HG03457 (cell line): Measurements from ENCODE around the gene DCTN4.
"Not testable (repeated sequence)": the region's sequence is repeated elsewhere in the genome, so short reads cannot be mapped to it uniquely, and the experiment has no call there.

Experiments used
- ATAC-seq: cut with Tn5 transposase; IDR thresholded peaks from one replicate; pipeline ENCODE4 v1.9.1; 2021; ENCODE audit warnings: moderate number of reproducible peaks; ENCODE audit not compliant: unreplicated experiment

The DCTN4 gene

GRCh38 chr5:150742455-150743141 lies 16.2 kb downstream of the DCTN4 start:
- ATAC-seq, result not testable (repeated sequence)

DNA sequence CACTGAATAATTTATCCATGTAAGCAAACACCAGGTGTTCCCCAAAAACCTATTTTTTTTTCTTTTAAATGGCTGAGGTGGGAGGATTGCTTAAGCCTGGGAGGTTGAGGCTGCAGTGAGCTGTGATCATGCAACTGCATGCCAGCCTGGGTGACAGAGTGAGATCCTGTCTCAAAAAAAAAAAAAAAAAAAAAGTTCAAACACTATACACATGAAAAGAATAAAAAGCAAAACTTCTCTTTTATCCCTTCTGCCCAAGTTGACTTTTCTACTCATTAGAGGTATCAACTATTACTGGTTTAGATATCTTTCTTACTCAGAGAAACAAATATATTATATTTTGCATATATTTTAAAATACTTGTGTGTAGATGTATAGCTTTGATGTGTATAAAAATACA lies 17.8 kb downstream of the DCTN4 start:
- ATAC-seq, result no peak

- ATAC-seq, result no peak
These were observed 20.0 kb downstream of the DCTN4 start for GRCh38 chr5:150738862-150739261.

GRCh38 chr5:150734579-150735384 lies 24.0 kb downstream of the DCTN4 start:
- no peak for ATAC-seq

DNA sequence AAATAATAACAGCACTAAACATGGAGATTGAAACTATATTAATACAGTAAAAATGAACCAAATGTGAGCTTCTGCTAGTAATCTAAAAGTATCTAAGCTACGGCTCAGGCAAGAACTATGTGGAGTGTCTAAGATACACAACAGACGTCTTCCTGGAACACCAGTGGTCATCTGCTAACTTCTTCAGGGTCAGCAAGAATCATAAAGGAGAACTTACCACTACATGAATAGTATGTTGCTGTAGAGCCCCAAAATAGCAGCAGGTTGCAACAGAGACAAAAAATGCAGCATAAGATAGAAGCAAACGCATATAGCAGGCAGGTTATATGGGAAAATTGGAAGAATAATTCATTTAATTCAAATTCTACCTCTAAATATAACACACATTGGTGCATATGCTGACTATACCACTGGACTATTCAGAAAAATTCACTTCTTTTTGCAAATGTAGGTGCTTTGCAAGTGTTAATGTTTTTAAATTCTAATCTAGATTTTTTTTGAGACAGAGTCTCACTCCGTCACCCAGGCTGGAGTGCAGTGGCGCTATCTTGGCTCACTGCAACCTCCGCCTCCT lies 27.1 kb downstream of the DCTN4 start:
- no peak for ATAC-seq

- no peak for ATAC-seq
These were observed 29.0 kb downstream of the DCTN4 start for GRCh38 chr5:150729859-150730258.

GRCh38 chr5:150723845-150724244 lies 35.0 kb downstream of the DCTN4 start:
- no peak for ATAC-seq

GRCh38 chr5:150710165-150710564 lies 48.7 kb downstream of the DCTN4 start:
- ATAC-seq, result no peak

DNA sequence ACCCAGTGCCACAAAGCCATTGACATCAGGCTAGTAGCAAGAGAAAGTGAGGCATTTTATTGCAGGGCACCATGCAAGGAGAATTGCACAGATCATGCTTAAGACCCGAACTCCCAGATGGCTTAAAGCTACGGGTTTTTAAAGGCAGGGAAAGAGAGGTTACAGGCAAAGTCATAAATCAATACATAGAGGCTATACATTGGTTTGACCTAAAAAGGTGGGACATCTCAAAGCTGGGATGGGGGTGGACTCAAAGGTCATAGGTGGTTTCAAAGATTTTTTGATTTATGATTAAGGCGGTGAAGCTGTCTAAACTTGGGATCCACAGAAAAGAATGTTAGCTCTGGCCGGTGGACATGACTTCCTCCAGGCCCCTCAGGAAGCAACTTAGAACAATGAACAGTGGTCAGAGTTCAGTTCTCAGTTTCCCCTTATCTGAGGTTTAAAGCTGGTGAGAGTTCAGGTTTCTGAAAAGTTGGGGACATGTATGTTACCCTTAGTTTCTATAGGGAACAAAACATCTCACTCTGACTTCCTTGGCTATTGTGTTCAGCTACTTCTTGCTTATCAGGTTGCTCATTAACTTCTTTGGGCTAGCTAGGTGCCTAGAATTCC lies 51.9 kb downstream of the DCTN4 start:
- ATAC-seq, result no peak

DNA sequence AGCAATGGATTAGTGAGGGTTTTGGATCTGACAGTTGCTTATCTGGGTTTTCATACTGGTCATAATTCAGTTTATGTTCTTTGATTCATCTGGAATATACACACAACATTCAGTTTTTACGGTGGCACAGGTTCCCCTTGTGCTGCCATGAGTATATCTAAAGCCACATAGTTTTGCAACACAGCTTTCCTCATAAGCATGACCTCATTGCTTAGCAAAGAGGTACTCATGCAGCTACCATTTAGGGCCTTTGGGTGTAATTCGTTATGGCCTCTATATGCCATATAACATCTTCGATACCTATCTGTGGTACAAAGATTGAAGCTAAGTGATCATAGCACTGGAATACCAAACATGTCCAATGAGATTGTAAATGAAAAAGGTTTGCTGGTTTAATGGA lies 55.1 kb downstream of the DCTN4 start:
- ATAC-seq, result no peak

DNA sequence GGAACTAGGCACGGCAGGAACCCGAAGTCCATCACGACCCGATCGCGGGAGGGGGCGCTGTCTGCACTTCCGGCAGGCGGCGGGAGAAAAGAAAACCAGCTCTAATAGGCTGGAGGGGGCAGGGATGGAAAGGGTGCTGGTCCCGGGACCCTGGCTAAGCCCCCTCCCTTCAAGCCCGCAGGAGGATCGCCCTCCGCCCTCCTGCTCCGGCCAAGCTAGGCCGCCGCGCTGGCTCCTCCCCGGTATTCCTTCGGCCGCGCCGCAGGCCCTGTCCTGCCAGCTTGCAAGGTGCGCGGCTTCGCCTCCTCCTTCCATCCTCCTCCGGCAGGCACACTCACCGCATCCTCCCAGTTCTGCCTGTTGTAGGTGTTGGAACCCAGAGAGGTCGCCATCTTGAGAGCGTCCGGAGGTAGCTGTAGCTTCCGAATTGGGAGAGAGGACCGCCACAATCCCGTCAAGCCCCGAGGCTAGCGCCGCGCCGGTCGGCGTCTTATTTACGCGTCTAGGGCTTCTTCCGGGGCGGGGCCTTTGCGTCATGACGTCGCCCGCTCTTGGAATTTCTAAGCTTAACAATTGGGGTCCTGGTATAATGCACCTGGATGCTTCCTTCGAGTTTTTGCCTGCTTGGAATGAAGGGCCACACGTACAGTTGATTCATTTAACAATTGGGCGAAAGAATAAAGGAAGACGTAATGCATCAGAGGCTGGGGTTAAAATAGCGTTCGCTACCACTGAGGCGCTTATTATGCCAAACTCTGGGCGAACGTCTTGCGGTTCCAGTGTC lies 58.0 kb downstream of the DCTN4 start, which contains the start of gene RBM22:
TSS of gene RBM22 (minus strand) at position 469 of the 784 bp plus-strand sequence. CDS start at position 392, 77 bp downstream.
- peak; percentile 91 for ATAC-seq

- ATAC-seq, result no peak
These were observed 58.6 kb downstream of the DCTN4 start for GRCh38 chr5:150700246-150700593.

DNA sequence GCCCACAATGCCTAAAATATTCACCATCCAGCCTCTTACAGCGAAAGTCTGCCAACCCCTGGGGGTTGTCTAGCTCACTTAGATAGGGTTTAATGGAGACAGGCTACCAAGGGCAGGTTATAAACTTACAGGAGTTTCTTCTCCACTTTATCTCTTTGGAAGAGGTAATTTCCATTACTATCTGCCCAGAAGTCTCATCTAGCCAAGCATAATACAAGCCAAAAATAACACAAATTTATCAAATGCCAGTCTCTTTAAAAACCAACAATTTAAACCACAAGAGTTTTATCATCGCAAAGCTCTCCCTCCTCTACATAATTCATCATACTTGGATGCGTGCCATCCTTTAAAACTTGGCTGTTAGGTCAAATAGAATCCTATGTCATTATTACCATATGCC lies 64.2 kb downstream of the DCTN4 start:
- no peak for ATAC-seq

- ATAC-seq, result no peak
These were observed 66.5 kb downstream of the DCTN4 start for GRCh38 chr5:150692276-150692675.

GRCh38 chr5:150690760-150691159 lies 68.1 kb downstream of the DCTN4 start:
- ATAC-seq, result no peak

DNA sequence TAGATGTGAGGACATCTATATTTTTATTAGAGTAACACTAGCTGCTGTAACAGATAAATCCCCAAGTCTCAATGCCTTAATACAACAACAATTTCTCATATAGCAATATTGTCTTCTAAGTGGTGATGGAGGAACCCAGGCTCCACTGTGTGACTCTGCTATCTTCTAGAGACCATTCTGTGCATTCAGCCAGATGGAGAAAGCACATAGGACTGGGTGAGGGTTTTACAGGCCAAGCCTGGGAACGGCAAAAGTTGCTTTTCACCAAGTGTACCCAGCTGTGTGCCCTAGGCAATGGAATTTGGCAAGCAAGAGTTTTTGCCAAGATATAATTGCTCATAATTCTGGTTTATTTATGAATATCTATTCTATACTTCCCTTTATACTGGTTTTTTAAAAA lies 69.7 kb downstream of the DCTN4 start:
- ATAC-seq, result no peak

DNA sequence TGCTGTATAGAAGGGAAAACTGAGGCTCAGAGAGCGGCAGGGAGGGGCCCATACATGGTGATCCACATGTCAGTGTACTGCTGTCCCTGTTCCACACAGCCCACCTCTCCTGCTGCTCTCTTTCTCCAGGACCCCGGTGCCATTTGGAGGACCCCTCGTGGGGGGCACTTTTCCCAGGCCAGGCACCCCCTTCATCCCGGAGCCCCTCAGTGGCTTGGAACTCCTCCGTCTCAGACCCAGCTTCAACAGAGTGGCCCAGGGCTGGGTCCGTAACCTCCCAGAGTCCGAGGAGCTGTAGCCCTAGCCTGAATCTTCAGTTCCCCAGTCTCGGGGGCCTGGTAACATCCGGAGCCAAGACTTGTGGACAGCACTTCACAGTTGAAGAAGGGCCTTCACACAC lies 82.2 kb downstream of the DCTN4 start:
- ATAC-seq, result no peak

GRCh38 chr5:150675069-150675468 lies 83.7 kb downstream of the DCTN4 start:
- no peak for ATAC-seq

- no peak for ATAC-seq
These were observed 84.4 kb downstream of the DCTN4 start for GRCh38 chr5:150674341-150674821.

DNA sequence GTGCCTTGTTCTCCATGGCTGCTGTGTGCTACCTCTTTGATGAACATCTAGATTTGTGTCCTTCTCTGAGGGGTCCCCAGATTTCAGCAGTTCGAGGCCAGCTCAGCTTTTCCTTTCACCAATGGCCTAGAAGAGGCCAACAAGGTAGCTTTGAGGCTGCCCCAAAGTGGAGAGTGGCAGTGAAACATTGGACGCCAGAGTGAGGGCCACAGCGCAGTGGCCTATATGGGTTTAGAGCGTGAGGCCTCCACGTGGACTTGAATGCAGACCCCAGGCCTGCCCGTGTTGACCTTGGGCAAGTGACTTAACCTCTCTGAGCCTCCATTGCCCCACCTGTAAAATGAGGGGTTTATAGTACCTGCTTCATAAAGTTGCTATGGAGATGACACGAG lies 85.9 kb downstream of the DCTN4 start:
- ATAC-seq, result no peak
